RPMI8226 (cell line): ENCODE data around the gene CD81.

Experiments
- DNase-seq: peaks from one replicate; pipeline ENCODE4 v3.0.0-alpha.2; 2015

The CD81 gene

DNA sequence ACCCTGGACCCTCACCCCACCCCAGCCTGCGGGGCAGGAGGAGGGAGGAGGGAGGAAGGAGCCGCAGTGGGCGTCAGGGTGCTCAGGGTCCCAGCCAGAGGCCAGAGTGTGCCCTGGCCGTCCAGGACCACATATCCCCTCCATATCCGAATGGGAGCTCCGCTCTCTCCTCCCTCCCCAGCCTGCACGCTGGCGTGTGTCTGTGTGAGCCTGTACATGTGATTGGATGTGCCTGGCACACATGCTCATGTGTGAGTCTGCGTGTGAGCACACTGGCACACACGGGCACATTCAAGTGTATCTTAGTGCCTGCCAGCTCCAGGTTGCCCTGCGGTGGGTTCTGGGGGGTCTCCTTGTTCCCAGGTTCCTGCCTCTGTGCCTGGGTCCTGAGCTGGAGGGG, 31.6 kb downstream of the CD81 start:
- no peak for DNase-seq

DNA sequence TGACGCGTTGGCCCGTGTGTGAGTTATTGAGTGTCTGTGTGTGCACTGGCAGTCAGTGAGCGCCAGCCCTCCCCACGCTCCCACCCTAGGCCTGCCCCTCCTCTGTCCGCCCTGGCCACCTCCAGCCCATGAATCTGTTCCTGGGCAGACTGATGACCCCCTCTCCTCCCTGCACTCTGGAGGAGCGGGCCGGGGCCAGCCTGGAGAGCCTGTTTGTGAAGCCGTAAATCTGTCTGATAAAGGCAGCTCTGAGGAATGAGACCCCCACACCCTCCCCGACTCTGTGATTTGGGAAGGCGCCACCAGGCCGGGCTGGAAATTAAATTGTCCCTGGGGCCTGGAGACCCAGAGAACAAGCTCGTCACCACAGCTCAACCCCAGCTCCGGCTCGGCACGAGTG, 32.0 kb downstream of the CD81 start:
- no peak for DNase-seq

- DNase-seq, result no peak
Measured at GRCh38 chr11:2409611-2410468, 32.7 kb downstream of the CD81 start.

GRCh38 chr11:2410616-2411015, 33.5 kb downstream of the CD81 start:
- no peak for DNase-seq

DNA sequence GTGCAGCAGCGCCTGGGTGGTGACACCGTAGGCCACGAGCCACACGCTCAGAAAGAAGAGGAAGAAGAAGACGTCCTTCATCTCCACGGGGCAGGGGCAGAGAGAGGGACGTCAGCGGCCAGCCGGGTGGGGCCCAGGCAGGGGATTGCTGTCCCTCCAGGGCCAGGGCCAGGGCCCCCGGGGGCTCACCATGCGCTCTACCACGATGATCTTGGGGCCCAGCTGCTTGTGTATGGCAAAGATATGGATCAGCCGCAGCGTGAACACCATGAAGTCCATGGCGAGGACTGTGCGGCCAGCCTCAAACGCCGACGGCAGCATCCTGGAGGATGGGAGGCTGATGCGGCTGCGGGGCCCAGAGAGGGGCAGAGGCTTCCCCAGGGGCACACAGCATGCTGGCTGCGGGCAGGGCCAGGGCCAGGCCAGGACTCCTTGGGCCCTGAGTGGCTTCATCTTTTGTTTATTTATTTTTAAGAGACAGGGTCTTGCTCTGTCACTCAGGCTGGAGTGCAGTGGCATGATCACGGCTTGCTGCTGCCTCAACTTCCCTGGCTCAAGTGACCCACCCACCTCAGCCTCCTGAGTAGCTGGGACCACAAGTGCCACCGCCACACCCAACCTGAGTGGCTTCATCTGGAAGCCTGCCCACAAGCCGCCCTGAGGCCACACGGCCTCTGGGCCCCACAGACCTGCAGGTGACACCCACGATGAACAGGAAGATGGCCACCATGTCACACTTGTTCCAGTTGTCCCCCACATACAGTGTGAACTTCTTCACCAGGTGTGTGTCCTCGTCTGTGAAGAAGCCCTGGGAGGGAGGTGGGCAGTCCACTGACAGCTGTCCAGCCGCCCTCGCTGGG, 34.6 kb downstream of the CD81 start:
- DNase-seq, result no peak

DNA sequence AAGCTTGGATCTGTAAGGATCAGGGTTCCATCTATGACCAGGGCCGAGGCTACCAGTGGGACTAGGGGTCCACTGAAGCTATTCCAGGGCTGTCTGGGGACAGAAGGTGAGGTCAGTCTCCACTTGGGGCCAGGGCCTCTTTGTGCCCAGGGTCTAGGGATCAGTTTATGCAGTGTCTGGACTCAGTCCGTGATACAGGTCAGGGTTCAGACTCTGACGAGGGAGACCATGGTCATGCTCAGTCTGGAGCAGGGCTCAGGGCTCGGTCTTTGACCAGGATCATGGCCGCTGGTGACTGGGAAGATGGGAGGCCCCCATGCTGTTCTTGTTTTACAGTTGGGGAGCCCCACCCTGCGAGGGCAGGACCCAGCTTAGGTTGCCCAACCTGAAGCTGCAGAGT, 35.2 kb downstream of the CD81 start:
- no peak for DNase-seq

- peak; percentile 23 for DNase-seq
Measured at GRCh38 chr11:2413742-2414579, 36.9 kb downstream of the CD81 start.

DNA sequence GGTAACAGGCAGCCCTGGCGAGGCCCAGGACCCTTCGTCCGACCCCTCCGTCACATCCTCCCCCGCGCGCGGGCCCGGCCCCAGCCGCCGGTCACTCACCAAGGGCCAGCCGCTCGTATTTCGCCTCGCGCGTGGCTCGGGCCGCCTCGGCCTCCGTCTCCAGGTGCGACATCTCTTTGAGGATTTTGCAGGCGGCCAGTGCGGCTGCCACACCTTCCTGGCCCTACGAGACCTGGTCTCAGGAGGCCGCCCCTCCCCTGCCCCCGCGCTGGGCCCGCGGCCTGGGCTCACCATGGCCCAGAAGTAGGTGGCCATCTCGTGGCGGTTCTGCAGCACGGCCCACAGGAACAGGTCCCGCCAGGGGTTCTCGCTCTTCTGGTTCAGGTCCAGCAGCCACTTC, 37.5 kb downstream of the CD81 start:
- no peak for DNase-seq

DNA sequence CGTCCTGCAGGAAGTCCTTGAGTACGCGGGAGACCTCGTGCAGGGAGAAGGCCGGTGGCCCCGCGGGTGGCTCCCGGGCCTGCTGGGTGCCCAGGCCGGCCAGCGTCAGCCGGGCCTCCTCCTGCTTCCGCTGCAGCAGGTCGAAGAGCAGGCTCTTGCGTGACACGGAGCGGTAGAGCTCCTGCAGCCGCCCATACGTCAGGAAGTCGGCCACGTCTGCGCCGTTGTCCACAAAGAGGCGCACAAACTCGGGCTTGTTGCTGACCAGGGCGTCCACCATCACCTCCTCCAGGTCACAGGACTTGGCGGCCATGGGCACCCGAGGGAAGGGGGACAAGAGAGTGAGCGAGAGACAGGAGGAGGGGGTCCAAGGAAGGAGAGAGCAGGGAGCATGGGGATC, 38.1 kb downstream of the CD81 start:
- no peak for DNase-seq

GRCh38 chr11:2415601-2416380, 38.7 kb downstream of the CD81 start:
- DNase-seq, result no peak

GRCh38 chr11:2416765-2417164, 39.7 kb downstream of the CD81 start:
- DNase-seq, result no peak

DNA sequence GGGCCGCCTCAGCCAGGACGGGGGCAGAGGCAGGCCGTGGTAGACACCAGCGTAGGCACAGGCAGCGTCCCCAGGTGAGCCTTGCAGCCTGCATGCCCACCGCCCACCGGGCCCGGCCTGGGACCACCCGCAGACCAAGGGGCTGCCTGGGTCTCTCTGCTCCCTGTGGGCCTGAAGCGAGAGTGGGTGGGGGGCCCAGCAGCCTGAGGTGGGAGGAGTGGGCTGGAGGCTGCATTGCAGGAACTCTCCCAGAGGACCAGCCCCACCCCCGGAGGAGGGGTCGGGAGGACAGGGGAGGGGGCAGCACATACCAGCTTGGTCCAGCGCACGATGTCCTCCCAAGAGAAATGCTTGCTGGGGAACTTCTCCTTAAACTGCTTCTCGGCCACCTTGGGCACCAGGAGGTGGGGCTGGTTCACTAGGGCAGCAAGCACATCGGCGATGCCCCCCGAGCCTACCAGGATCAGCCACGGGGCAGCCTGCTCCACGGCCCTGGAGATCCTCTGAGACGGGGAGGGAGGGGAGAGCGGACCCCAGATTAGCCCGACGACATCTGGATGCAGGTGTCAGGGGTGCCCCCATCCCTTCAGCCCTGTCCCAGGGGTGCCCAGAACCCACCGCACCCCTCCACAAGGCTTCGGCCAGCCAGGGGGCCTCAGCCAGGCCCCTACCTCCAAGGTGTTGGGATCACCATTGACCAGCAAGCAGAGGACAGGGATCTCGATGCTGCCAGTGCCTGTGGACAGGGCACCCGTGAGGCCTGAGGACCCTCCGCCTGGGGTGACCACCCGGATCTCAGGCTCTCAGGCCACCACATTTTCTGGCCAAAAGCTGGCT, 41.0 kb downstream of the CD81 start:
- DNase-seq, result no peak

- no peak for DNase-seq
Measured at GRCh38 chr11:2418693-2419360, 41.7 kb downstream of the CD81 start.

DNA sequence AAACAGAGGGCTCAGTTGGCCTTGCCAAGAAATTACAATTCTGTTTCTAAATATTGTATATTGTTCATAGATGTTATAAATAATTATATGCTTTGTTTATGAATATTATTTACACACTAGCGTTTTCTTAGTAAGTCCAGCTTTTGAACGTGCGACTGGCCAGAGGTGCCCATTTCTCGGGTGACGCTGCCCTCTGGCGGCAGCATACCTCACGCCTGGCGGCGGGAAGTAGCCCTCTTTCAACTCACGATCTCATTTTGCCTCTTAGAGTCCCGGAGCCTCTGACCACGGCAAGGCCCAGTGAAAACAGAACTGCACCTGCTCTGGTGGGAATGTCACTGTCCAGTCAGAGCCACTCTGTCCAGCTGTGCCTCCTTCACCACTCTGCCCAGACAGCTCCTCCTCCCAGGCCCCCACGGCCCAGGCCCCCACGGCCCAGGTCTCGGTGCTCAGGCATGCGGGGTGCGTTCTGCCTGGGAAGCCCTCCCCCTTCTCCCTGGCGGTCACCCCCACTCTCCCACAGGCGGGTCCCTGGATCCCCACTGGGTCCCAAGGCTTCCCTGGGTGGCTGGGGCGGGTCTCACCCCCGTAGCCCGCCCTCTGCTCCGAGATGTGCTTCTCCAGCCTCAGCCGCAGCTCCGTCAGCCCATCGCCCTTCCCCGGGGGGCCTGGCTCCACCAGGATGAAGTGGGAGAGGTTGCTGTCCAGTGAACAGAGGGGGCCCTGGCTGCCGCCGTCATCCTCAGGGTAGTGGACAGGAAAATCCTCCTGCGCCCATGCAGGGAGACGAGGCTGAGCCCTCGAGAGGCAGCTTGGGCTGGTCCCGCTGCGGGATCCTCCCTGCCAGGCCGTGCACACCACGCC, 42.8 kb downstream of the CD81 start:
- peak; percentile 77 for DNase-seq

DNA sequence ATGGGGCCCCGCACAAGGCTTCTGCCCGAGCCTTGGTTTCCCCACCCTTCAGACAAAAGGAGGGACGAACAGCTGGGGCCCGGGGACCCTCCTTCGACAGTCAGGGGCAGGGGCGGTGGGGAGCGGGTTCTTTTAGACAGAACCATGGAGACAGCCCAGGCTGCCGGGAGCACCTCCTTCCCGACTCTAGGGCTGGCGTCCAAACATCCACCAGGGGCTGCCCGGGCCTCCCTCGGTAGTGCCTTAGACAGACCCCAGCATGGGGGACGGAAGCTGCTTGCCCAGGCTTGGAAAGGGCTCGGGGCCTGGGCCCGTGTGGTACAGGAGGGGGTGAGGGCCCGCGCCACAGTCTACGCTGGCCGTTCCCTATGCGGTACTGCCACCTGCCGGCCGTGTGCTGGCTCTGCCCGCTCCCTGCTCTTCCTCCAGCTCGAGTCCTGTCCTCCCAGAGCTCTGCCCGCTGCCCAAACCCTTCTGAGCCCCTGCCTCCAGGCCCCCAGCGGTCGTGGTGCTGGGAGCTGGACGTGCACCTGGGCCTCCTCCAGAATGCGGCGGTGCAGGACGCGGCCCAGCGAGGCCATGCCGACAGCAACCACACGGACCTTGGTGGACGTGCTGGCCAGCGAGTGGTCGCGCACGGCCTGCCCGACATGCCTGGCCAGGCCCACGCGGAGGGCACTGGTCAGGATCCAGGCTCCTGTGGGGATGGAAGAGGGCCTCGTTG, 43.6 kb downstream of the CD81 start:
- peak; percentile 79 for DNase-seq

DNA sequence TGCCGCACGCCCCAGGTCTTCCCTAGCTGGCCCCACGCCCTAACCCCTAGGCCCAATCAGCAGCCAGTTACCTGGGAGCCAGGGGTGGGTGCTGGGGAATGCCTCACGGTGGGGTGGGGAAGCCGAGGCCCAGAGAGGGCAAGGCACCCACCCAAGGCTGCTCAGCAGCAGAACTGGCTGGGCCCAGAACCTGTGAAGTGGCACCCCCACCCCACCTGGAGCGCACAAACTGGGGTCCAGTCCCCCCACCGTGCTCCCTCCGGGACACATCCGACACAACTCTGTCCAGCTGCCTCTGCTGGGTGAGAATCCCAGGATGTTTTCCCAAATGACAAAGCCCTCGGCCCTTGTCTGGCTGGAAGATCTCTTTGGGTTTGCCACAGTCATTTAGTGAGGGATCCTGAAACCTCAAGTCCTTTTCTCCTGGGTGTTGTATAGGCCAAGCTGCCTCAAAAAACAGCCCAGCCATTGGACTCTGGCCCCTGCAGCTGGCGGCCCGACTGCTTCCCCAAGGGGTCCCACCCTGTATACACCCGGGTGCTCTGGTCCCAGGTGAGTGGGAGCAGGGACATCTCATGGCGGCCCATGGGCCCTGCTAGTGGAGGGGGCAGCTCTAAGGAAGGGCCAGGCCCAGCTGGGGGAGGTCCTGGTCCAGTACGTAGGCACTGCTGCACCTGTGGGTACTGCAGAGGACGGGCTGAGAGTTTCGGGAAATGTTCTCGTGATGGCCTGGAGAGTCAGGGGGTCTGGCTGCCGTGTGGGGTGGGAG, 44.3 kb downstream of the CD81 start:
- DNase-seq, result no peak

DNA sequence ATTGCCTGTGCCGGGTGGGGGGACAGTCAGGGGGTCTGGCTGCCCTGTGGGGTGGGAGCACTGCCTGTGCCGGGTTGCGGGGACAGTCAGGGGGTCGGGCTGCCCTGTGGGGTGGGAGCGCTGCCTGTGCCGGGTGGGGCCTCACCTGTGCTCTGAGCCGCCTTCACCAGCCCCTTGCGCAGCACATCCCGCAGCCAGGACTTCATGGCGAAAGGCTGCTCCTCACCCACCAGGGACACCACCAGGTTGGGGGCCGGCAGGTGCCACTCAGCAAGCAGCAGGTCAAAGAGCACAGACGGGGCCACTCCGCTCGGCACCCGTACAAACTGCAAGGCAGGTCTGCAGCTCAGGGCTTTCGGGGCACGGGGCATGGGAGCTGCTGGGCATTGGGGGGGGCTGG, 44.9 kb downstream of the CD81 start:
- DNase-seq, result no peak

- DNase-seq, result no peak
Measured at GRCh38 chr11:2422461-2423156, 45.5 kb downstream of the CD81 start.
